Effector memory CD8-positive, alpha-beta T cell (primary cell): Measurements from ENCODE around the gene TLCD3B.
"Not testable (repeated sequence)": the region's sequence is repeated elsewhere in the genome, so short reads cannot be mapped to it uniquely, and the experiment has no call there.

Experiments used
- ATAC-seq: fragments of 150-1000 bp; cut with Tn5 transposase; replicated peaks from 2 replicates; pipeline ENCODE4 v1.10.0; 2021; ENCODE audit warnings: mild to moderate bottlenecking, moderate library complexity
- DNase-seq, 3 experiments: peaks; one replicate each; pipeline ENCODE4 v3.0.0; 2021
- H3K27ac Mint-ChIP-seq, 2 donors: one replicate each; pipeline ENCODE4 v1.8.0; 2022; ENCODE audit warnings: mild to moderate bottlenecking in 2 of 2, mixed read lengths in 2 of 2, moderate library complexity in 2 of 2
- H3K27me3 Mint-ChIP-seq, 2 donors: one replicate each; pipeline ENCODE4 v1.8.0; 2022; ENCODE audit warnings: mixed read lengths in 2 of 2
- H3K36me3 Mint-ChIP-seq: one replicate; pipeline ENCODE4 v1.8.0; 2022; ENCODE audit warnings: mild to moderate bottlenecking, moderate library complexity, mixed read lengths; ENCODE audit not compliant: insufficient read depth
- H3K4me1 Mint-ChIP-seq, 2 donors: one replicate each; pipeline ENCODE4 v1.8.0; 2022; ENCODE audit warnings: low read depth in 2 of 2, mixed read lengths in 2 of 2
- H3K4me3 Mint-ChIP-seq, 2 donors: one replicate each; pipeline ENCODE4 v1.8.0; 2022; ENCODE audit warnings: mild to moderate bottlenecking in 2 of 2, mixed read lengths in 2 of 2, moderate library complexity in 2 of 2
- H3K9me3 Mint-ChIP-seq, 2 donors: one replicate each; pipeline ENCODE4 v1.8.0; 2022; ENCODE audit warnings: mixed read lengths in 2 of 2

Gene TLCD3B

GRCh38 chr16:30027588-30028437 is 3.3 kb downstream of the TLCD3B start:
- Mint-ChIP-seq H3K9me3 (no peaks in the 10 kb centered on the region), H3K4me3 (no peak overlapping the region), H3K36me3 (no peaks in the 10 kb centered on the region), H3K27me3 (peaks cover 66 to 86% of the 10 kb centered on the region in 2 donors), H3K27ac (no peak overlapping the region), H3K4me1 (peaks cover 5 to 9% of the 10 kb centered on the region in 2 donors)
- ATAC-seq (no peak), DNase-seq (no peak)

- Mint-ChIP-seq H3K36me3 (no peaks in the 10 kb centered on the region), H3K27ac (peak overlapping the region; percentile 22 to 76), H3K27me3 (peaks cover 54 to 73% of the 10 kb centered on the region in 2 donors), H3K4me1 (peaks cover under 1 to 9% of the 10 kb centered on the region in 2 donors), H3K9me3 (no peaks in the 10 kb centered on the region), H3K4me3 (no peak overlapping the region)
- DNase-seq (no peak), ATAC-seq (no peak)
Observed at GRCh38 chr16:30026449-30026848, 4.6 kb downstream of the TLCD3B start.

GRCh38 chr16:30025574-30025973 is 5.5 kb downstream of the TLCD3B start:
- no peak for ATAC-seq
- Mint-ChIP-seq H3K36me3 (no peaks in the 10 kb centered on the region), H3K9me3 (no peaks in the 10 kb centered on the region), H3K27me3 (peaks cover 52 to 66% of the 10 kb centered on the region in 2 donors), H3K27ac (no peak overlapping the region), H3K4me1 (peaks cover 9 to 14% of the 10 kb centered on the region in 2 donors), H3K4me3 (no peak overlapping the region)
- no peak for DNase-seq

GRCh38 chr16:30025156-30025555 is 5.9 kb downstream of the TLCD3B start:
- no peaks in the 10 kb centered on the region for H3K9me3 Mint-ChIP-seq
- no peak for ATAC-seq
- no peaks in the 10 kb centered on the region for H3K36me3 Mint-ChIP-seq
- peaks cover 9 to 12% of the 10 kb centered on the region in 2 donors for H3K4me1 Mint-ChIP-seq
- no peak overlapping the region for H3K27ac Mint-ChIP-seq
- H3K4me3 Mint-ChIP-seq = no peak overlapping the region
- DNase-seq = no peak
- H3K27me3 Mint-ChIP-seq = peaks cover 48 to 61% of the 10 kb centered on the region in 2 donors

GRCh38 chr16:30024451-30024850 is 6.6 kb downstream of the TLCD3B start:
- Mint-ChIP-seq H3K36me3 (no peaks in the 10 kb centered on the region), H3K9me3 (no peaks in the 10 kb centered on the region), H3K4me1 (peaks cover 9 to 12% of the 10 kb centered on the region in 2 donors), H3K27me3 (peaks cover 41 to 54% of the 10 kb centered on the region in 2 donors), H3K4me3 (no peak overlapping the region), H3K27ac (no peak overlapping the region)
- ATAC-seq (no peak), DNase-seq (no peak)

- no peaks in the 10 kb centered on the region for H3K36me3 Mint-ChIP-seq
- no peak overlapping the region for H3K4me3 Mint-ChIP-seq
- peaks cover 9 to 12% of the 10 kb centered on the region in 2 donors for H3K4me1 Mint-ChIP-seq
- no peak overlapping the region for H3K27ac Mint-ChIP-seq
- peaks cover 33 to 46% of the 10 kb centered on the region in 2 donors for H3K27me3 Mint-ChIP-seq
- ATAC-seq = no peak
- no peak for DNase-seq
- no peaks in the 10 kb centered on the region for H3K9me3 Mint-ChIP-seq
Observed at GRCh38 chr16:30023586-30023985, 7.5 kb downstream of the TLCD3B start.

GRCh38 chr16:30022887-30023286 is 8.2 kb downstream of the TLCD3B start, which contains the start of gene C16orf92:
C16orf92 (plus strand) TSS chr16:30023198; CDS start chr16:30023341, 143 bp downstream.
- Mint-ChIP-seq H3K36me3 (no peaks in the 10 kb centered on the region), H3K4me3 (no peak within 1 kb of the TSS), H3K4me1 (peaks cover 9 to 12% of the 10 kb centered on the region in 2 donors), H3K27me3 (peaks cover 29 to 39% of the 10 kb centered on the region in 2 donors), H3K9me3 (no peaks in the 10 kb centered on the region), H3K27ac (no peak within 1 kb of the TSS)
- no peak for DNase-seq
- ATAC-seq = no peak

- Mint-ChIP-seq H3K27me3 (peaks cover 0 to 8% of the 10 kb centered on the region in 2 donors), H3K36me3 (no peaks in the 10 kb centered on the region), H3K9me3 (no peaks in the 10 kb centered on the region), H3K4me1 (peaks cover 9 to 11% of the 10 kb centered on the region in 2 donors), H3K27ac (no peak overlapping the region), H3K4me3 (no peak overlapping the region)
- ATAC-seq = no peak
- DNase-seq = no peak
Observed at GRCh38 chr16:30018731-30019158, 12.3 kb downstream of the TLCD3B start.

- H3K27me3 Mint-ChIP-seq, H3K27ac Mint-ChIP-seq, H3K9me3 Mint-ChIP-seq, H3K36me3 Mint-ChIP-seq, DNase-seq, H3K4me3 Mint-ChIP-seq, ATAC-seq: not testable (repeated sequence)
- H3K4me1 Mint-ChIP-seq = peaks cover 9 to 11% of the 10 kb centered on the region in 2 donors
Observed at GRCh38 chr16:30017937-30018336, 13.1 kb downstream of the TLCD3B start.

- no peaks in the 10 kb centered on the region for H3K9me3 Mint-ChIP-seq
- peaks cover 9 to 11% of the 10 kb centered on the region in 2 donors for H3K4me1 Mint-ChIP-seq
- ATAC-seq = no peak
- no peak overlapping the region for H3K4me3 Mint-ChIP-seq
- H3K36me3 Mint-ChIP-seq = no peaks in the 10 kb centered on the region
- DNase-seq = no peak
- H3K27me3 Mint-ChIP-seq = peaks cover under 1 to 8% of the 10 kb centered on the region in 2 donors
- no peak overlapping the region for H3K27ac Mint-ChIP-seq
Observed at GRCh38 chr16:30017277-30017656, 13.8 kb downstream of the TLCD3B start.

- Mint-ChIP-seq H3K36me3 (no peaks in the 10 kb centered on the region), H3K4me3 (no peak overlapping the region), H3K9me3 (no peaks in the 10 kb centered on the region), H3K27me3 (peaks cover 6 to 13% of the 10 kb centered on the region in 2 donors), H3K4me1 (peaks cover 14 to 15% of the 10 kb centered on the region in 2 donors), H3K27ac (no peak overlapping the region)
- no peak for ATAC-seq
- no peak for DNase-seq
Observed at GRCh38 chr16:30016555-30017276, 14.4 kb downstream of the TLCD3B start.

GRCh38 chr16:30015450-30015849 is 15.6 kb downstream of the TLCD3B start:
- not testable (repeated sequence) for ATAC-seq, H3K4me1 Mint-ChIP-seq, H3K27ac Mint-ChIP-seq, H3K9me3 Mint-ChIP-seq, DNase-seq, H3K4me3 Mint-ChIP-seq, H3K36me3 Mint-ChIP-seq
- H3K27me3 Mint-ChIP-seq = peaks cover 11 to 22% of the 10 kb centered on the region in 2 donors

GRCh38 chr16:30012598-30012997 is 18.5 kb downstream of the TLCD3B start:
- H3K27me3 Mint-ChIP-seq = peaks cover 29 to 50% of the 10 kb centered on the region in 2 donors
- not testable (repeated sequence) for ATAC-seq, DNase-seq, H3K27ac Mint-ChIP-seq, H3K36me3 Mint-ChIP-seq, H3K4me3 Mint-ChIP-seq, H3K9me3 Mint-ChIP-seq
- H3K4me1 Mint-ChIP-seq = peaks cover 11 to 14% of the 10 kb centered on the region in 2 donors
